ENCODE measurements around the gene DCPS. TPM values are rescaled to one million over a fixed set of nuclear protein-coding genes. Genes with fewer than 3 reads are reported as not detected.

The DCPS gene
- polyA plus RNA-seq, 4 donors, result 12.7 to 17.6 (median 15.8) TPM

Other genes with a start within 250 kb of the DCPS start
- 10 to 100 TPM; 17.9 to 29.2 (median 22.9) TPM for gene CDON, start 241.2 kb upstream of the DCPS start, polyA plus RNA-seq (ENCODE audit: insufficient read length in 4 of 4)
- 10 to 100 TPM; 29.4 to 40.0 (median 34.4) TPM for gene RPUSD4, start 92.4 kb upstream of the DCPS start, polyA plus RNA-seq (ENCODE audit: insufficient read length in 4 of 4)
- 10 to 100 TPM; 27.5 to 31.3 (median 28.7) TPM for gene FAM118B, start 92.3 kb upstream of the DCPS start, polyA plus RNA-seq (ENCODE audit: insufficient read length in 4 of 4)
- gene SRPRA, start 35.2 kb upstream of the DCPS start, polyA plus RNA-seq (ENCODE audit: insufficient read length in 4 of 4), result 10 to 100 TPM; 75.1 to 82.4 (median 78.7) TPM
- gene FOXRED1, start 34.9 kb upstream of the DCPS start, polyA plus RNA-seq (ENCODE audit: insufficient read length in 4 of 4), result 10 to 100 TPM; 30.8 to 64.5 (median 47.1) TPM
- 10 to 100 TPM; 10.6 to 19.1 (median 13.5) TPM for gene TIRAP, start 21.0 kb upstream of the DCPS start, polyA plus RNA-seq (ENCODE audit: insufficient read length in 4 of 4)
- 10 to 100 TPM; 15.4 to 24.5 (median 17.7) TPM for gene ST3GAL4, start 51.6 kb downstream of the DCPS start, polyA plus RNA-seq (ENCODE audit: insufficient read length in 4 of 4)